Inflammatory macrophage treated with lipopolysaccharide for 4 hours (primary cell): ENCODE results near the gene FRMPD2.

Source experiments
- DNase-seq: peaks from one replicate; pipeline ENCODE4 v3.0.0-alpha.2; 2020

The FRMPD2 gene, protein sequence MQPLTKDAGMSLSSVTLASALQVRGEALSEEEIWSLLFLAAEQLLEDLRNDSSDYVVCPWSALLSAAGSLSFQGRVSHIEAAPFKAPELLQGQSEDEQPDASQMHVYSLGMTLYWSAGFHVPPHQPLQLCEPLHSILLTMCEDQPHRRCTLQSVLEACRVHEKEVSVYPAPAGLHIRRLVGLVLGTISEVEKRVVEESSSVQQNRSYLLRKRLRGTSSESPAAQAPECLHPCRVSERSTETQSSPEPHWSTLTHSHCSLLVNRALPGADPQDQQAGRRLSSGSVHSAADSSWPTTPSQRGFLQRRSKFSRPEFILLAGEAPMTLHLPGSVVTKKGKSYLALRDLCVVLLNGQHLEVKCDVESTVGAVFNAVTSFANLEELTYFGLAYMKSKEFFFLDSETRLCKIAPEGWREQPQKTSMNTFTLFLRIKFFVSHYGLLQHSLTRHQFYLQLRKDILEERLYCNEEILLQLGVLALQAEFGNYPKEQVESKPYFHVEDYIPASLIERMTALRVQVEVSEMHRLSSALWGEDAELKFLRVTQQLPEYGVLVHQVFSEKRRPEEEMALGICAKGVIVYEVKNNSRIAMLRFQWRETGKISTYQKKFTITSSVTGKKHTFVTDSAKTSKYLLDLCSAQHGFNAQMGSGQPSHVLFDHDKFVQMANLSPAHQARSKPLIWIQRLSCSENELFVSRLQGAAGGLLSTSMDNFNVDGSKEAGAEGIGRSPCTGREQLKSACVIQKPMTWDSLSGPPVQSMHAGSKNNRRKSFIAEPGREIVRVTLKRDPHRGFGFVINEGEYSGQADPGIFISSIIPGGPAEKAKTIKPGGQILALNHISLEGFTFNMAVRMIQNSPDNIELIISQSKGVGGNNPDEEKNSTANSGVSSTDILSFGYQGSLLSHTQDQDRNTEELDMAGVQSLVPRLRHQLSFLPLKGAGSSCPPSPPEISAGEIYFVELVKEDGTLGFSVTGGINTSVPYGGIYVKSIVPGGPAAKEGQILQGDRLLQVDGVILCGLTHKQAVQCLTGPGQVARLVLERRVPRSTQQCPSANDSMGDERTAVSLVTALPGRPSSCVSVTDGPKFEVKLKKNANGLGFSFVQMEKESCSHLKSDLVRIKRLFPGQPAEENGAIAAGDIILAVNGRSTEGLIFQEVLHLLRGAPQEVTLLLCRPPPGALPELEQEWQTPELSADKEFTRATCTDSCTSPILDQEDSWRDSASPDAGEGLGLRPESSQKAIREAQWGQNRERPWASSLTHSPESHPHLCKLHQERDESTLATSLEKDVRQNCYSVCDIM (N-terminal part only)

DNA sequence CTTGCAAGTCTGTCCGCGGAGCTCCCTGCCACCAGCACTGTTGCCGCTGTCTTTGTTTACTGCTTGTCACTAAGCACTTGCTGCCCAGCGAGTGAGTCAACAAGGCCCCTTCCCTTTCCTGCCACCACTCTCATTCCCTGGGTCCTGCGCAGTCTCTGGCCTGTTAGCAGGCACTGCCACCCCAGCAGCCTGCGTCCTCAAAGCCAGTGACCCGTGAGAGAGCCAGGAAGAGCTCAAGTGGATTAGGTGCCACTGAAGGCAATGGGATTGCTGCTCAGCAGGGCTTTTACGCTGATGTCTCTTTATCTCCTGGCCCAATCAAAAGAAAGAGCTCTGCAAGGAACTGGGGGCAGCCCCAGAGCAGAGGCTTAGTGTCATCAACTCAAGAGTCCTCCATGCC lies at the start of gene FRMPD2:
FRMPD2 (minus strand) TSS at position 61 of the 400 bp plus-strand sequence. CDS start 129 bp downstream, outside the sequence.
- no peak for DNase-seq

DNA sequence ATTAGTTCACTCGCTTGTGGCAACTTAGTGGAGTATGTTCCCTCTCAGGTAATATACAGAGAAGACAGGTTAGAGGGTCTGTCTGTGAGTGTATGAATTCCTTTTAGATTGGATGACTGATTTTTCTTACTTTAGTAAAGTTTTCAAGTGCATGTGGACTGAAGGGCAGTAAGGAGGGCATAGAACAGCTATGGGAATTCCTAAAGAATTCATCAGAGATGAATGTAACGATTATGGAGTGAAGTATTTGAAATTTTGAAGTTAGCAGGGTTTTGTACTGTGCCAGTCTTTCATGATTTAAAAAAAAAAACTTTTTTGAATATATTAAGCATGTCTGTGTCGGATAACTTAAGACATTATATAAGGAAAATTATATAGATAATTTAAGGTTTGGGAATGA lies 47.5 kb upstream of the FRMPD2 start:
- DNase-seq, result no peak

DNA sequence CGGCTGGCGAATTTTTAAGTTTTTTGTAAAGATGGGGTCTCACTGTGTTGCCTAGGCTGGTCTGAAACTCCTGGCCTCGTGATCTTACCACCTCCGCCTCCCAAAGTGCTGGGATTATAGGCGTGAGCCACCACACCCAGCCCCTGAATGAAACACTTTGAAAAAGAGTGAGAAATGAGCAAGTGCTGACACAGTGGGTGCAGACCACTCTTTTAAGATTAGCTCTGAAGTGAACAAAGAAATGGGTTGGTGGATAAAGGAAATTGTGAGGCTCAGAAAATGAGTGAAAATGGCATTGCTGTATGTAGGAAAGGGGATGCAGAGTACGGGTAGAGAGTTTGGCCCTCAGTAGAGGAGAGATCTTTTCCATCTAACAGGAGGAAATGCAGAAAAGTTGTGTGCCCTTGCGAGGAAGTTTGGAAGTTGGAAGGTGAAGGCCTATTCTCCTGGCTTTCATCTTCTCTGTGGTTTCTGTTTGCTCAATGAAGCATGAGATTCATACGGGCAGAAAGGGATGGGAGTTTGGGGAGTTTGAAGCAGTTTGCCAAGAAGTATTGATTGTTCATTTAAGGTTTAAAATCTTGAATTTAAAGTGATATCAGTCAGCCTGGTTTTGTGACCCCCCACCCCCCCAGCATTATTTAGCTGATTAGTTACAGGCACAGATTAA lies 43.0 kb upstream of the FRMPD2 start:
- no peak for DNase-seq

DNA sequence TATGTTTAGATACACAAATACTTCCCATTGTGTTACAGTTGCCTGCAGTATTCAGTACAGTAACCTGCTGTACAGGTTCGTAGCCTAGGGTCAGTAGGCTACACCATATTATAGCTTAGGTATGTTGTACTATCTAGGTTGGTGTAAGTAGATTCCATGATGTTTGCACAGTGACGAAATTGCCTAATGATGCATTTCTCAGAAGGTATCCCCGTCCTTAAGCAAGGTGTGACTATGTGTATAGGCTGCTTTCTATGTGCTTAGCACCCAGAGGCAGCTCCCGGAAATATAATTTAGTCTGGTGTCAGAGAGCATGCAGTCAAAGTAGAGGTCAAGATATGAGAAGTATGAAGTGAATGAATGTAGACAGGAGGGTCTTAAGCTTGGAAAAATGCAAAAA lies 41.7 kb upstream of the FRMPD2 start:
- no peak for DNase-seq

DNA sequence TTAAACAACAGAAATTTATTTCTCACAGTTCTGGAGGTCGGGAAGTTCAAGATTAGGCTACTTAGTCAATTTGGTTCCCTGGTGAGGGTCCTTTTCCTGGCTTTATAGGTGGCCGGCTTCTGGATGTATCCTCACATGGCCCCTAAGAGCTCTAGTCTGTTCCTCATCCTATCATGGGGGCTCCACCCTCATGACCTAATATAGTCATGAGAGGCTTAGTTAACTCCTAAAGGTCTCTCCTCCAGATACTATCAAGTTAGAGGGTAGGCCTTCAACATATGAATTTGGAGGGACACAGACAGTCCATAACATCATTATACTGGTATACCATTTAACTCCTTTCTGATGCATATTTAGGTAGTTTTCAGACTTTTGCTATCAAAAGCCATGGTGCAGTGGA lies 39.6 kb upstream of the FRMPD2 start:
- DNase-seq, result no peak

DNA sequence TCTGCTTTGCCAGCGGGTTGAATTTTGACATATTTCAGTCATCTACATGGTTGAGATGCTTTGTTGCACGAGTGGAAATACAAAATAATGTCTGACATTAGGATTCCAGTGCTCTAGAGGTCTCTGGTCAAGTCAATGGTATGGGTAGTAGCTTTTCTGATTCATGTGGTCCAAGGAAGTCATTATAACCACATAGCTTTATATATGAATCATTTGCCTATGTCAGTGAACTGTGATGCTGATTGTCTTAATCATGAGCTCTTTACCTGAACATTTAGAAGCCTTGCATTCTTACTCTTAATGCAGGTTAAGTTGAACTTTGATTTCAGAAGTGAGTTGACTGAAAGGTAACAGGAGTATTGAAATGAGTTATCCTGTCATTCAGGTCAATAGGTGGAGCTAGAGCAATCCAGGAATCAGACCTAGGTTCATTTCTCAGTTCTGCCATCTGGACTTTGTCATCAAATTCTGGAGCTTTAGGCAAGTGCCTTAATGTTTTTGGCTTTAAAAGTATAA lies 35.3 kb upstream of the FRMPD2 start:
- DNase-seq, result no peak

DNA sequence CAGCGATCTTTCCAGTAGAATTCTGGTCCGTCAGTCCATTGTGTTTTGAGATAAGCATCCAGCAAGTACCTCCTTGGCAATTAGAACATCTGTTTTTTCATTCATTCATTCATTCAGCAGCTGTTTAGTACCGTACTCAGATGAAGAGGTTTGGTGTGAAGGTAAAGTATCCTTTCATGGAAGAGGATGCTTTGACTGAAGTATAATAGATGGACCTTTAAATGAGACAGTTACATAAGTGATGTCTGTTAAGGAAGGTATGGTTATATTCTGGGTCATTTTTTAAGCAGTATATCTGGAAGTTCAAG lies 33.2 kb upstream of the FRMPD2 start:
- no peak for DNase-seq

DNA sequence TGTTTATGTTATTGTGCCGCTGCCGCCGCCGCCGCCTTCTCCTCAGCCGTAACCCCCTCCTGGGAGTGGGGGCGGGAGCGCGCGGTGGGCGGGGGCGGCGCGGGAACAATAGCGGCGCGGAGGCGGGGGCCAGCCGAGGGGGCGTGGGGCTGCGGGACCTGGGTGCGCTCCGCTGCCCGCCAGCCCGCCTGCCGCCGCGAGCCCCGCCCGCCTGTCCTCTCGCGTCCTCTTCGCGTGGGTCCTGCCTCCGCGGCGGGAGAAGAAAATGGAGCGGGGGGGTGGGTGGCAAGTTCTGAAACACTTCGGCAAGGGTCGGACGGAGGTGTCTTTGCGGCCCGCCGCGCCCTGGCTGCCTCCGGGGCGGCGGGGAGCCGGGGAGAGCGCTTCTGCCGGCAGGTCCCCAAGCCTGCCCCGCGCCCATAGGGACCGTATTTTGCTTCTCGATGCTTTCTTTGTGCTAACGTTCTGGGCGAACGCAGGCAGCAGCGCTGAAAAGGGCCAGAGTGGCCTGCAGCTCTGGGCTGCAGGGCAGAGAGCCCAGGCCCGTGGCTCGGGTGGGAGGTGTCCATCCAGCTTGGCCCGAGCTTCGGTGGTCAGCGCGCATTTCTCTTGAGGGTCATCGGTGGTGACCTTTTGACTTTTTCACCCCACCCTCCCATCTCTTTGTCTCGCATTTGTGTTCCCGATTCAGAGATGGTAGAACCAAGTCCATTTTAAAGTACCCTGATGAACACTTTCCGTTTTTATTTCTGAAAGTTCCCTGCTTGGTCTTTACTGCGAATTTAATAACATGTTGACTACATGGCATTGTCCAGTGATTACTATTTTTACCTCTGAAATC lies 32.6 kb upstream of the FRMPD2 start:
- DNase-seq, result peak; percentile 44

DNA sequence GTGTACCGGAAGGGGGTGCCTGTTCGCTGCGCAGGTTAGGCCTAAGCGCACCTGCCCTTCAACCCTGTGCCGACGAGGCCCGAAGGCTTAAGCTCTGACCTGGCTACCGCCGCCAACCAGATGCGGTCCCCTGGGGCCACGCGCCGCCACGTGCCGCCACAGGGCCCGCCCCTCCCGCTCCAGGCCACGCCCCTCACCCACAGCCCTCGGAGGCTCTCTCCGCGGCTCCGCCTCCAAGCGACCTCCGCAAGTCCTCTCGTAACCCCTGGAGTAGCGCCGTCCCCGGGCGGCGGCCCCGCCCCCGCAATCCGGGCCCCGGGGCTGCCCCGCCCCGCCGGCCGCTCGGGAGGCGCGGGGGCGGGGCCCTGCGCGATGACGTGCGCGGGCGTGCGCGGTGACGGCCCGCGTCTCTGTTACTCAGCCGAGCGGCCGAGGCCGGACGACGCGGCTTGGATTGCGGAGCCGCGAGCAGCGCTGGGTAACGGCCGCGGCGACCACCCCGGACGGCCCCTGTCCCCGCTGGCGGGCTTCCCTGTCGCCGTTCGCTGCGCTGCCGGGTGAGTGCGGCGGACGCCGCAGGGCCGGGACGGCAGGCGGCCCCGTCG lies 31.9 kb upstream of the FRMPD2 start, which contains the start of gene MAPK8:
MAPK8 (plus strand) TSS at position 413 of the 605 bp plus-strand sequence. CDS start 94,984 bp downstream, outside the sequence.
- DNase-seq, result peak; percentile 94

DNA sequence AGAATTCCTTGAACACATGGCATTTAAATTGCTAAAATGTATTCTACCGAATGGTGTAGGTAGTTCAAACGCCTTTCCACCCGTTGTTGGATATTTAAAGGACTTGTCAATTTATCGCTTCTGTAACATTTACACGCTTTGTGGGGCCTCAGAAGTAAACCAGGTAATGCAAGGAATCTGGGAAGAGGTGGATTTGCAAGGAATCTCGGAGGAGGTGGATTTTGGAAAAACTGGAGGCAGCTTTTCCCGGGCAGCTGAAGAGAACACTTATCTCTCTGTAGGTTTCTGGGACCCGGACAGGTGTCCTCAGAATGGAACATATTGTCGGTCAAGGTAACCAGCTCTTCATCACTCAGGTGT lies 31.4 kb upstream of the FRMPD2 start:
- no peak for DNase-seq

DNA sequence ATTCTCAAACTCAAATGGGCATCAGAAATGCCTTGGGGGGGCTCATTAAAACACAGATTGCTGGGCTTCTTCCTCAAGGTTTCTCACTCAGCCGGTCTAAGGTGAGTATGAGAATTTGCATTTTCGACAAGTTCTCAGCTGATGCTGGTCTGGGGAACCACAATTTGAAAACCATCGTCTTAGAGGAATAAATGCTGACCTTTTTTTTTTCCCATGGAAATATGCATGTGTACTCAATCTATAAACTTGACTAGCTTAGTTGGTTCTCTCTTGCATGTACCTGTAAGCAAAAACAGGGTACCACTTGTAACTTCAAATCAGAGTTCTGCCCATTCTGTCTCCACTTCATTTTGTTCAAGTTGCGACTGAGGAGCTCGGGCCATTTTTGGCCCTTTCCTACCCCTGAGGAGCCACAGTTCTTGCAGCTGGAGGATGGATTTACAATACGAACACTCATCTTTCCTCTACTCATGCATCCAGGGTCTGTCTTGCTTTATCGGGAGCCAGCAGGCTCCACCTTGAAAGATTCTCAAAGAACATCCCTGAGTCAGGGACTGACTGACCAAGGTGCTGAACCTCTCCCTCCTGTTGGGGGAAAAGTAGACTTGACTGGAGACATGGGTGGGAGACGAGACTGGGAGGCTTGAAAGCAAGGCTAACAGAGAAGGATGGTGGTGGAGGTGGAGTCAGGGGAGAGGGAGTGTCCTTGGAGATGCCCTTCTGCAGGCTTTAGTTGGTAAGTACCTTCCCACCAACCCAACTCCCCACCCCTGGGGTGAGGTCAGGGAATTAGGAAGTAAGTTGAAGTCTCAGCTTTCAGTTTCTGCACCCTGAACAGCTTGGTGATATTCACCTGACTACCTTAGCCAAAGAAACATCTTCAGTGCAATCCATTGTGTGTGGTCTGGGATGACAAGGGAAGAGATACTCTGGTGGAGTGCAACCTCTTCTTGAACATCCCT lies 28.3 kb upstream of the FRMPD2 start:
- DNase-seq, result no peak

DNA sequence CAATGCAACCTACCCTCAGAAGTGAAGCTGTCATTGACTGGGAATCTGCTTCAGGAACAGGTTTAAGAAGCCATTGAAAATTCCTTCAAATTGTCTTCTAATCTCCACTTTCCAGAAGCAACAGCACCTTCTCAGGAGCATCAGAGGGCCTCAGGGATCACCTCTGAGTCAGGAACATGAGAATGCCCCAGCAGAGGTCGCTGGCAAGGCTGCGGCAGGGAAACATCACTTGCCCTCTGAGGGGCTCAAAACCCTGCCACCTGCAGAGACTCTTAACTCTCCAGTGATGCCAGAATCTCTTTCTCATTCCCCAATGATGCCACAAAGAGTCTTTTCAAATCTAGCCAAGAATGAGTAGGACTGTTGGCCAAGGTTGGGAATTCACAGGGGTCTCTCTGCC lies 26.1 kb upstream of the FRMPD2 start:
- DNase-seq, result no peak

DNA sequence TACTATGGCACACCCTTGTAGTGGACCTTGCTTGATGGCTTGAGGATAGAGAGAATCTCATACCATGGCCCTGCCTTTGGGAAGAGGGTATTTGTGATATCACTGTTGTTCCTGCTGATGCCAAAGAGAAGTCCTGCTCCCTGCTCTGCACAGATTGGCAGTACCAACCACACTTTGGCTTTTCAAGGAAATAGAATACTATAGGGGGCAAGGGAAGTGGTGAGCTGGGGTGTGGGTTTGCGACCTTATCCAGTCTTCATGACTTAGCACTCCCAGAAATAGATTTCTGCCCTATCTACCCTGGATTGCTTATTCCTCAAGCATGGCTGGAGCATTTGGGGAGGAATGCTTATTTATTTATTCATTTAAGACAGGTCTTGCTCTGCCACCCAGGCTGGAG lies 25.2 kb upstream of the FRMPD2 start:
- DNase-seq, result no peak

DNA sequence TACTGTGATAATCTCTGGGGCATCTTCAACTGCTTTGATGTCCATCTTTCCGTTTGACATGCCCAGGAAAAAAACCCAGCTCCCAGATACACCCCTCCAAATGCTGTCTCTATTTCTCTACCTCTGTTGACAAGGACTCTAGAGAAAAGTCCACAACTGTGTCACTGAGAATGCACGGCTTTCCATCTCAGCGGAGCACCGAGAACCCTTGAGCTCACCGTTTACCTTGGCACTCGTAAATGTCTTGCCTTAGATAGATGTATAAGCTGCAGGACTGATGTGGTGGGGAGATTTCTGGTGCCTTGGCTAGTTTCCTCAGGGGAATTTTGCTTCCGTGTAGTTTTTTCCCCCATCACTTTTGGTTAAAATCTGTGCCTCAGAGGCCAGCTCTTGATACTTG lies 24.6 kb upstream of the FRMPD2 start:
- DNase-seq, result no peak

DNA sequence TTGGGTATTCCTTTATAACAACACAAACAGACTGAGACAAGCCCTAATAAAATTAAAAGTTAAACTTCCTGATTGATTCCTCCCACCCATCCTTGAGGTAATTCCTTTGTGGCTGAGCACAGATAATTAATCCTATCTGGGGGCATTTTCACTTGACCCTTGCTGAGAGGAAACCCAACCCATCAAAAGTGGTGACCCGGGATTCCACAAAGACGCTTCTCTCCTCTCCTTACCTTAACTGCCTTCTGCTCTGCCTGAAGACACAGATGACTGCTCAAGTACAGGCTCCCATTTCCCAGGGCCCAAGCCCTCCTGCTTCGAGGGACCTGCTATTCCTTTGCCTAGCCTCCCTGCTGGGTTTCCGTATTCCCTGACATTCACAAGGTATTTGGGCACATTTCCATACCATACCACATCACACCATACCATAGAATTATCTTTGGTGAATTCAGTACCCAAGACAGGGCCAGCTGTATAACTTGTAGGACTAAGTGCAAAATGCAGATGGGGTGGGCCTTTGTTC lies 22.1 kb upstream of the FRMPD2 start:
- DNase-seq, result no peak

DNA sequence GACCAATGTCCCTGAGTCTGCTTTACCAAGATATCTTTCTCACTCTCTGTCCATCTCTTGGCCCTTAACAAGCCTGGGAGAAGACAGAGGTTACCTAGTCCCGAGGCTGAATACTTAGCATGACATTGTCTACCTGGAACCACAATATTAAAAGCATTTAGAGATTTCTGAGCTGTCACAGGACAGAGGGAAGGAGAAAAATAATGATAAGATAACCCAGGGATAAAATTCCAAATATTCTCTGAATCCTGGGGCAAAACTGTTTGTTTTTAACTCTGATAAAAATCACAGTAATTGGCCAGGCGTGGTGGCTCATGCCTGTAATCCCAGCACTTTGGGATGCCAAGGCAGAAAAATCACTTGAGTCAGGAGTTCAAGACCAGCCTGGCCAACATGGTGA lies 19.9 kb upstream of the FRMPD2 start:
- DNase-seq, result no peak

DNA sequence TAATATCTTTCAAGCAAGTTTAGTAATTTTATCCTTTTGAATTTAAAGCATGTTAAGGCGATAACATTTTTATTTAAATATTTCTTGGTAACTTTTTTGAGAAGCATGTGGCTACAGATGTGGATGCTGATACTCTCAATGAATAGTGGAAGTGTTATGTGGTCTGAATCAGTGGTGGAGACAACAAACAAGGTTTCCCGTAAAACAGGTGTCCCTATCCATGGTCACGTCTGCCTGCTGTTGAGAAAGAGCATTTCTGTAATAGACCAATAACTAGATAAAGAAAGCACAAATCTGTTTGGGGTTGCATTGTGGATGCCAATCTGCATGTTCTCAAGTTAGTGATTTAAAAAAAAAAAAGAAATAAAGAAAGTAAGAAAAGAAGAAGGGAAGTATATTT lies 18.1 kb upstream of the FRMPD2 start:
- DNase-seq, result no peak

DNA sequence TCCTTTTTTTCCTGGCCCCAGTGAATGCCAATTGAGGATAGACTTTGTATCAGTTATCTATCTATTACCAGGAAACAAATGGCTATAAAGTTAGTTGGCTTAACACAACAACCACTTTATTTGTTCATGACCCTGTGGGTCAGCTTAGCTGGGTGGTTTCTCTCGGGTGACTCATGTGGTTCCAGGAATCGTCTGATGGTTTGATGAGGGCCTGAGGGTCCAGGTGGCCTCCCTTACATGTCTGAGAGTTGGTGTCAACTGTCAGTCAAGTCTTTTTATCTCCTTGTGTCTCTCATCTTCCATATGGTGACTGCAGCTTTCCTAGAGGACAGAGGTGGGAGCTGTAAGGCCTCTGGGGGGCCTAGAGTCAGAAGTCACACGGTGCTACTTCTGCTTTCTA lies 16.7 kb upstream of the FRMPD2 start:
- DNase-seq, result no peak

DNA sequence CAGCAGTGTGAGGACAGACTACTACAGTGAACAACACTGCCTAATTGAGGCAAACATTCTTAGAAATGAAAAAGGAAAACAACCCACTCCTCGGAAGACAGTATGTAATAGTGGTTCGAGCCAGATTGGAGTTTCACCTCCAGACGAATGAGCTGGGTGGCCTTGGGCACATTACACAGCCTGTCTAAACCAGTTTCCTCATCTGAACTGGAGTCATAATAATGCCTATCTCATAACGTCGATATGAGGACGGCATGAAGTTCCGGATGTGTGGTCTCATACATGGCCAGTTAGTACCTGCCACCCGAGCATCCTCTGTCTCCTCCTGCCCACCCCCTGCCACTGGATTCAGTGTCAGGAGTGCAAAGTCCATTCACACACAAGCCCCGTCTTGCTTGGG lies 15.8 kb upstream of the FRMPD2 start:
- no peak for DNase-seq
